ENCODE data around the gene TRMT6. TPM values are rescaled to one million over a fixed set of nuclear protein-coding genes. Genes with fewer than 3 reads are reported as not detected.

TRMT6 gene
- total and polyA plus RNA-seq, 3 donors from 2014 or later, result 21.4 to 25.1 (median 24.0) TPM

DNA sequence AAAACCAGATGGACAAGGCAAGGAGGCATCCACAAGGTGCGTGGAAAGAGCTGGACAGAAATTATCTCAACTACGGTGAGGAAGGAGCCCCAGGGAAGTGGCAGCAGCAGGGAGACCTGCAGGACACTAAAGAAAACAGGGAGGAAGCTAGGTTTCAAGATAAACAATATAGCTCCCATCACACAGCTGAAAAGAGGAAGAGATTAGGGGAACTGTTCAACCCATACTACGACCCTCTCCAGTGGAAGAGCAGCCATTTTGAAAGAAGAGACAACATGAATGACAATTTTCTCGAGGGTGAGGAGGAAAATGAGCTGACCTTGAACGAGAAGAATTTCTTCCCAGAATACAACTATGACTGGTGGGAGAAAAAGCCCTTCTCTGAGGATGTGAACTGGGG is 26.8 kb downstream of the TRMT6 start:
- TF ChIP-seq CTCF (IDR thresholded peaks at IDR 0.05), result no peak
- TF ChIP-seq POLR2A (IDR thresholded peaks at IDR 0.05), result no peak
- Histone ChIP-seq H3K36me3 (ENCODE audit: low read depth, missing control alignments) (no peaks in the 10 kb centered on the region), H3K27ac (no peak overlapping the region), H3K4me1 (no peaks in the 10 kb centered on the region), H3K4me3 (no peak overlapping the region), H3K9me3 (no peaks in the 10 kb centered on the region), H3K27me3 (no peaks in the 10 kb centered on the region)
- intact Hi-C loops (cut with DNase I; ENCODE audit: low total_unique reads), result no loop called here
- WGBS, 2 donors, result 75 to 77% methylated on average over 5 of the region's 5 CpGs
- no peak for DNase-seq

DNA sequence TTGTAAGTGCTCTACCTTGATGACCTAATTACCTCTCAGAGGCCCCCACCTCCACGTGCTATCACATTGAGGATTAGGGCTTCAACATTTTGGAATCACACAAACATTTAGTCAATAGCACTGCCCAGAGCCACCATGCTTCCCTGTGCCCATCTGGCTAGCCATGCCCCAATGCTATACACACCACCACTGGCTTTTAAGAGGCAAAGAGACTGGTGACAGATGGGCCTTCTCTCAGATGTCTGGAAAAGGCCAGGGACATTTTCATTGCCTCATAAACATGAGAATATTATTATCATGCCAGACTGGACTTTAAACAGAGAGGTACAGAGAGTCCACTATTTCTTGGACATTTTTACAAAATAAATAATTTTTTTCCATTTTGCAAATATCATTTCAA is 29.8 kb downstream of the TRMT6 start:
- no peak for TF ChIP-seq CTCF (IDR thresholded peaks at IDR 0.05)
- TF ChIP-seq POLR2A (IDR thresholded peaks at IDR 0.05), result no peak
- no peak for DNase-seq
- Histone ChIP-seq H3K36me3 (ENCODE audit: low read depth, missing control alignments) (no peaks in the 10 kb centered on the region), H3K27ac (no peak overlapping the region), H3K27me3 (no peaks in the 10 kb centered on the region), H3K9me3 (no peaks in the 10 kb centered on the region), H3K4me3 (no peak overlapping the region), H3K4me1 (no peaks in the 10 kb centered on the region)
- 53 to 85% methylated on average over 1 of the region's 1 CpG for WGBS, 2 donors
- intact Hi-C loops (cut with DNase I; ENCODE audit: low total_unique reads), result no loop called here

DNA sequence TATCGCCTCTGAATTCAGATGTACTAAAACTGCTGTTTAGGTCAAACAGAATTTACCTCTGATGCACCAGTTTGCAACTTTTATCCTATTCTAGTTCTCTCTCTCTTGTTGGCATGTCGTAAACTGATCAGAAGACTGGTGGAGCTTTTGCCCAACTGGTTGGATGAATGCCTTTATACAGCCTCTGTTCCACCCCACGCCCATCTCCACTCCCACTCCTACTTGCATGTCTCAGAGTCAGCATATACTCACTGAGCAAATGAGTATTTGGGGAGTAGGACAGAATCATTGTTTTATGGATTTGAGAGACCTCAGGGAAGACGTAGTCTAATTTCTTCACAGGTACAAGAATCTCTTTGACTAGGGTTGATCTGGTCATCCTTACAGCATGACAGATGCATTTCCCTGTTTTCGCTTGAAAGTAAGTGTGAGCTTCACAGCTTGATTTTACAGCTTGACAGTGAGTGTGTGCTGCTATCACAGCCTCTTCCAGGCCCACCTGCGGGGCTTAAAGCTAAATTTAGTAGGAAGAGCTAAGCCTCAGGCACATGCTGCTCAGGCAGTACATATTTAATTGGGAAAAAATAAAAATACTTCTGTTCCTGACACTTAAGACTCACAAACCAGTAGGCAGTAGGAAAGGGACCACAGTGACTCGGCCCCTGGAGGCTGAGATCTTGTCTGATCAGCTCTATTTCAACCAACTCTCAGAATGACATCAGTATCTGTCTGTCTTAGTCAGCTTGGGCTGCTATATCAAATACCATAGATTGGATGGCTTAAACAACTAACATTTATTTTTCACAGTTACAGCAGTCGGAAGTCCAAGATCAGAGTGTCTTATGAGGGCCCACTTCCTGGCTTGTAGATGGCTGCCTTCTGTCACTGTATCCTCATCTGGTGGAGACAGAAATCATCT is 30.4 kb downstream of the TRMT6 start:
- 75 to 78% methylated on average over 8 of the region's 8 CpGs for WGBS, 2 donors
- TF ChIP-seq CTCF (IDR thresholded peaks at IDR 0.05), result no peak
- TF ChIP-seq POLR2A (IDR thresholded peaks at IDR 0.05), result no peak
- H3K27me3 ChIP-seq, result no peaks in the 10 kb centered on the region
- no peak overlapping the region for H3K4me3 ChIP-seq
- H3K36me3 ChIP-seq (ENCODE audit: low read depth, missing control alignments), result no peaks in the 10 kb centered on the region
- no peak overlapping the region for H3K27ac ChIP-seq
- no peaks in the 10 kb centered on the region for H3K9me3 ChIP-seq
- intact Hi-C loops (cut with DNase I; ENCODE audit: low total_unique reads), result no loop called here
- no peaks in the 10 kb centered on the region for H3K4me1 ChIP-seq
- DNase-seq, result no peak

DNA sequence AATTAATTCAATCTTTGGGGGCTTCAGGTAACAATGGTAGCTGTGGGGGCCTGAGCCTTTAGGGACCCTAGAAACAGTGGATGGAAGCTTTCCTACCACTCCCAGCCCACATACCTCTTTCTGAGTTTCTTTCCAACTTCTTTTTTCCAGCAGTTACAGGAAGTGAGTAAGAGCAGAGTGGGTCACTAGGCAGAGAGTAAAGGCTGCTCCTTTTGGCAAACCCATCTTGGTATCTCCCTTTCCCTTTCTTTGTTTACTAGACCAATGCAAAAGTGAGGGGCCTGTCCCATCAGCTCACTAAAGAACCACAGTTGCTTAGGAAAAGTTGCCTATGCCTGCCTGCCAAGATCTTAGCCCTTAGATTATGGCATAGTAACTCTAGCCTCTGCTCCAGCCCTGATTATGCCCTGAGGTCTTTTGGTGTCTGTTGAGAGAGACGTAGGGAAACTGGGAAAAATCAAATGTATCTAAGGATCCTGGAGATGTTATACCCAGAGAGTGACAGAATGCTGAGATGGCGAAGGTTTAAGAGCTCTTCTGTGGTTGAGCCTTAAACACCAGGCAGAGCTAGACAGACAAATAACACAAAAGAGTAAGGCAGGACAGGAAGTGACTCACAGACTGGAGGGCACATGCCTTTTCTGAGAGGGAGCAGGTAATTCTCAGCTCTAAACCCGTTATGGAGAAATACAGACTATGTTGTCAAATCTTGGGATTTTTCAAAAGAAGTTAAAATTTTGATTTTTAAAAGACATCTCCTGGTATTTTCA is 31.3 kb downstream of the TRMT6 start:
- WGBS, 2 donors, result 63 to 69% methylated on average over 3 of the region's 3 CpGs
- DNase-seq, result no peak
- H3K27ac ChIP-seq, result no peak overlapping the region
- no peaks in the 10 kb centered on the region for H3K9me3 ChIP-seq
- TF ChIP-seq CTCF (IDR thresholded peaks at IDR 0.05), result no peak
- TF ChIP-seq POLR2A (IDR thresholded peaks at IDR 0.05), result no peak
- H3K4me3 ChIP-seq, result no peak overlapping the region
- intact Hi-C loops (cut with DNase I; ENCODE audit: low total_unique reads), result no loop called here
- no peaks in the 10 kb centered on the region for H3K27me3 ChIP-seq
- no peaks in the 10 kb centered on the region for H3K4me1 ChIP-seq
- no peaks in the 10 kb centered on the region for H3K36me3 ChIP-seq (ENCODE audit: low read depth, missing control alignments)
